ENCODE results near the gene LDB2.
"Not testable (repeated sequence)": the region's sequence is repeated elsewhere in the genome, so short reads cannot be mapped to it uniquely, and the experiment has no call there.

LDB2 gene
- 0 reads per million in 2 experiments for total RNA-seq

DNA sequence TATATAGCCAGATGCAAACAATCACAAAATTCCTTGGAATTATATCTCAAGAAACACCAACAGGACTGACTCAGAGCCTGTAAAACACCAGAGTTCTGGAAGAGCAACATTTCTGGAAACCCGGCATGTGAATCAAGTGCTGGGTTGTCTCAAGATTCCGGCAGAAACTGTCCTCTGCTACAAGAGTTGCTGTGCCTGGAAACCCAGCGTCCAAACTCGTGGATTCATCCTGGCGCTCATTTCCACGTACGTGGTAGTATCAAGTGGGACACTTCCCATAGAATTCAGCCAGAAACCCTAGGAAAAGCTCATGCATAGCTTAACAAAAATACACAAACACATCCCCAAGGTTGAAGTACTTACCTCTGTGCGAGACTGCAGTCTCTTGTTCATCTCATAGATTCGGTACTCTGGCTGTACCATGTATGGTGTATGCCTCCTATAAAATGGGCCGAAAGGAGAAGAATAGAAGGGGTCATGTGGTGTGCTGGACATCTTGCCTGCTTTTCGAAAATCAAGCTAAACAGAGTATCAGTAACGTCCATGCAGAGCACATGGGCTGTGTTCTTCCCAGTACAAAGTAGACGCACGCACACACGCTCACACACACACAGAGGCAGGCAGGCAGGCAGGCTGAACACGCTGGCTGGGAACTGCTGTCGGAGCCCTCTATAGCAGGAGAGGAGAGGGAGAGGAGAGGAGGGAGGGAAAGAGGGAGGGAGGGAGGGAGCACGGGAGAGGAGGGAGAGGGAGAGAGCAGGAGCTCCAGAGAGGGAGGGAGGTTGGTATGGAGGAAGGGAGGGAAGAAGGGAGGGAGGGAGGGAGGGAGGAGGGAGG lies at the start of gene LDB2:
Gene LDB2 (minus strand): TSS at position 655 of the 837 bp plus-strand sequence.
- DNase-seq (ENCODE audit: low read depth): no peak

DNA sequence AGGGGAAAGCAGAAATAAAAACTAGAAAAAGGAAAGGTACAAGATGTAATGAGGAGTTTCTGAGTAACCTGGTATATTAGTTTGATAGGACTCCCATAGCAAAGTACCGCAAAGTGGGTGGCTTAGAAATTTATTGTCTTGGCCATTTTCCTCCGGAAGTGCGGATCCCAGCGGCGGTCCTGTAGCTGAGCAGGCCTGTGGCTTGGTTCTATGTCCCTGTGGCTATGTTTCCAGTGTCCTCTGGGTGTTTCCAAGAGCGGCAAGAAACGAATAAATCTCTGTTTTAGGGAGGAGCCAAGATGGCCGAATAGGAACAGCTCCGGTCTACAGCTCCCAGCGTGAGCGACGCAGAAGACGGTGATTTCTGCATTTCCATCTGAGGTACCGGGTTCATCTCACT lies 44.0 kb upstream of the LDB2 start:
- no peak for DNase-seq (ENCODE audit: low read depth)

DNA sequence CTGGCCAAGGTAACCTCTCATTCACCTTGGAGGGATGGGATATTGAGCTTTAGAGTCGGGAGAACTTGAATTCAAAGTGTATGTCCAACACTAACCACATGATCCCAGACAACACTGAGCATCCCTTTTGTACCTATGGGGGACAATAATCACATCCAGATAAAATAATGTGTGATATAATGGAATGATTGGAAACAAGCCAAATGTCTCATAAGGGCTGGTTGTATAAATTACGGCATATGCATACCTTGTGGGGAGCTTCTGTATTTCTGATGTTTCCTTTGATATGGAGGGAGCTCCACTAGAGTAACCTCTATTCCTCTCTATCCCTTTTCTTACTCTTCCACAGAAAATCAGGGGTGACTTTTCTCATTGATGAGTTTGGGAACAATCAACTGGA lies 40.7 kb upstream of the LDB2 start:
- no peak for DNase-seq (ENCODE audit: low read depth)

DNA sequence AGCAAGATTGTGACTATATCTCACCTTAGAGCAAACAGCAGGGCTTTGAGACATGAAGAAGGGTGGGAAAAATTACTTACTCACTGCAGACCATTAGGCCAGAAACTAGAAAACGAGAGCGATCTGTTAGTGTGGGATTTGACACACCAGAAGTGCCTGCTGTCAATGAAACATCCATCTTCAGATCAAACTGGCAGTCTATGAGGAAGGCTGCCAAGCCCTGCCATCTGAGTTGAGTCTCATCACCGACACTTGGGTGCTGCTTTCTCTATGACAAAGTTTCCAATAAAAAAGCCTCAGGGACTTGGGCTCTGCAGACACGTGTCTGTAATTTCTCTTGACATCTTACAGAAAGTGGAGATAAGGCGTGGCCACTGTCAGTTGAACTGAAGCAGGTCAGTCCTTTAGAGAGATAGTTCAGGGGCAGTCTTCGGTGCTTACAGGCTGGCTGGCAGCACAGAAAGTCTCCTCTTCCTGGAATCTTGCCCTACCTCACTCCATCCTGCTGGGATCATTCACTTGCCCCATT lies 40.1 kb upstream of the LDB2 start:
- DNase-seq (ENCODE audit: low read depth): no peak

DNA sequence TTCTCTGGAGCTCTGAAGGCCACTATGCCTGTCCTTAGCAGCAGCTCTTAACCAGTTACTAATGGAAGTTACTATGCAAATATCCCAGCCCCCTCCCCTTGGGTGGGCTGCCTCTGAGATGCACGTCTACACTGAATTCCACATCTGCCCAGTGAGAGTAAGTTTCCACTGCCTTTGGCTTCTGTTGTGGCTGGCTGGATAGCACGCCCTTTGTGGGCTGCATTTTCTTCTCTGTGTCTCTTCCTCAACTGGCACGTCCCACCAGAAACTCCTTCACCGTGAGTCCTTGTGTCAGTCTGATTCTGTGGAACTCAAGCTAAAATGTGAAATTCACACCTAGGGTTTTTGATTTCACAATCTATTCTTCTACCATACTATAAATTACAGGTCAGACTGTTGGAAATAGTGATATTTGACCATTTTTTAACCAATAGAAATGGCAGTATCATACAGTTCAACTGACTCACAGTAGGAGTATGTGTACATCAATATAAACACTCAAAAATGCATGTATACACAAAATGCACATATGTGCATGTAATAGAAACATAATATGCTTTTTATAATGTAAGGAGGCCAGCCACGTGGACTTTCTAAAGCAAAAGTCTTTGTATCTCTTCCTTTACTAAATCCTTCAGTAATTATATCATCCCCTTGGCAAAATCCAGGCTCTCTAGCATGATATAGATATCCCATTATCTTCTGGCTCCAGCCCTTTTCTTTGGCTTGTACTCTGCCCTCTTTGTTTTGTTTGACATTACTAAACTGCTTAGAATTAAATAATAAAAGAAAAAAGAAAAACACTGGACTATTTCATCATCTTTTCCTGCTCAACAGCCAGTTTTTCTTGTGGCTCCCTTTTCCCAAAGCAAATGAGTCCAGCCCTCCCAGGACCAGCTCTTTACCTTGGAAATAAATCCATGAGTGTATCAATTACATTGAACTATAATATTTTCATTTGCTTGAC lies 33.2 kb upstream of the LDB2 start:
- DNase-seq (ENCODE audit: low read depth): no peak

DNA sequence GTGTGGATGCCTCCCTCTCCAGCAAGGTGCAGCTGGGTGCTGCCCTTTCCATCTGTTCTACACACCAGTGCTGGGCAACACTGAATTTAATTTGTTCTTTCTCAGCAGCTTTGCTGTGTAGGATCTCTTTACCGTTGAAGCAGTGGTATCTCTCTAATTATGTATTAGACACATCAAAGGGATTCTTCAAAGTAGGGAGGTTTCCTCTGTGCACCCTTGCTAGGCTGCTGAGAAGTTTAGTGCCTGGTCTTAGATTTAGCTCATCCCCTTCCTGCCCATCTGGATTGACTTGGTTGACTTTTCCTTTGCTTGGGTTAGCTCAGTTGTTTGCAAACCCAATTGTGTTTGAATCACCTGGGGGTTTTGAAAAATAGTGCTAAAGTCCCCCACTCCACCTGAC lies 27.8 kb upstream of the LDB2 start:
- no peak for DNase-seq (ENCODE audit: low read depth)

DNA sequence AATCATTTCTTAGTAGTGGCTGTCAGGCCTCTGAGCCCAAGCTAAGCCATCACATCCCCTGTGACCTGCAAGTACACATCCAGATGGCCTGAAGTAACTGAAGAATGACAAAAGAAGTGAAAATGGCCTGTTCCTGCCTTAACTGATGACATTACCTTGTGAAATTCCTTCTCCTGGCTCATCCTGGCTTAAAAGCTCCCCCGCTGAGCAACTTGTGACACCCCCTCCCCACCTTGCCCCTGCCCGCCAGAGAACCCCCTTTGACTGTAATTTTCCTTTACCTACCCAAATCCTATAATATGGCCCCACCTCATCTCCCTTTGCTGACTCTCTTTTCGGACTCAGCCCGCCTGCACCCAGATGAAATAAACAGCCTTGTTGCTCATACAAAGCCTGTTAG lies 20.3 kb upstream of the LDB2 start:
- DNase-seq (ENCODE audit: low read depth): not testable (repeated sequence)

DNA sequence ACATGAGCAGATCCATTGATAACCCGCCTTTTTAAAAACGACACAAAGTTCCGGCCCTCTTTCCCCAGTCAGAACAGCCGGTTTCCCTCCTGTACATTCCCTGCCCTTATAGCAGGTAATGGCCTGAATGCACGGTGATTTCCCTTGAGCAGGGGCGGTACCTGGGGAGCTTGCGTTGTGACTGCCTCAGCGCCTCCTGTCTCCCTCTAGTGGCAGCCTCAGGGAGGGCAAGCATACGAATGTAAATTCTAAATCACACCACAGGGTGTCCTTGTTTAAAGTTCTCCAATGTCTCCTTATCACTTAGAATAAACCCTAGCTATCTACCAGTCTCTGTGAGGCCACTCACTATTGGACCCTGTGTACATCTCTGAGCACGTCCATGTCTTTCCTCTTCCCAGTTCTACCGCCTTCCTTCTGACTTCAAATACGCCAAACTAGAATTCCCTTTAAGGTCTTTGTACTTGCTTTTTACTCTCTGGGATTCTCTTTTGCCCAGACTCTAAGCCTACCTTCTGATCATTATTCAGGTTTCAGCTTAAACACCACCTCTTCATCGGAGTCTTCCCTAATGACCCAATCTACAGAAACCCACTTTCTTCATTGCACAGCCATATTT lies 18.4 kb upstream of the LDB2 start:
- DNase-seq (ENCODE audit: low read depth): peak; percentile 30

DNA sequence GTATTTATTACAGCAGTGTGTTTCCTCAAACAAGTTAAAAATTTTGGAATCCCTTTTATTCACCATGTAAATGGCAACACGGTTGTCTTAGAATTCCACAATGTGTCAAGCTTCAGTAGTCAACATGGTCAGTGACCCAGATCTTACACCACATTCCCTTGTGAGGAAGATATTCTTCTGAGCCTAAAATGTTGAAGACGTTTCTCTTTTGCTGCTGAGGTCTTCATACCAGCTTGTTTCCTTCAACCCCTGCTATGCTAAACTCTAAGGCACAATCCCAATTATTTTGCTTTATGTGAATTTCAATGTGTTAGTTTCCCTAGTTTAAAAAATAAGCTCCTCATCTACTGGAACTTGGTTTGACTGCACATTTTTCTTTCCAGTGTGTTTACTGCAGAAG lies 17.6 kb upstream of the LDB2 start:
- no peak for DNase-seq (ENCODE audit: low read depth)

DNA sequence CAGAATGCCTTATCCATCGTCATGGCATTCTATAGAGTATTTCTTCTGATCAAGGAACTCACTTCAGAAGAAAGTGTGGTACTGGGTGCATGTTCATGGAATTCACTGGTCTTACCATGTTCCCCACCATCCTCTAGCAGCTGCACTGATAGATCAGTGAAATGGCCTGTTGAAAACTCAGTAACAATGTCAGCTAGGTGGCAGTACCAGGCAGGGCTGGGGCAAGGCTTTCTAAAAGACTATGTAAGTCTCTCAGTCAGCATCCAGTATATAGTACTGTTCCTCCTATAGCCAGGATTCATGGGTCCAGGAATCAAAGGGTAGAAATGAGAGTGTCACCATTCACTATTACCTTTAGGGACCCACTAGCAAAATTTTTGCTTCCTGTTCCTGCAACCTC lies 15.8 kb upstream of the LDB2 start:
- no peak for DNase-seq (ENCODE audit: low read depth)

DNA sequence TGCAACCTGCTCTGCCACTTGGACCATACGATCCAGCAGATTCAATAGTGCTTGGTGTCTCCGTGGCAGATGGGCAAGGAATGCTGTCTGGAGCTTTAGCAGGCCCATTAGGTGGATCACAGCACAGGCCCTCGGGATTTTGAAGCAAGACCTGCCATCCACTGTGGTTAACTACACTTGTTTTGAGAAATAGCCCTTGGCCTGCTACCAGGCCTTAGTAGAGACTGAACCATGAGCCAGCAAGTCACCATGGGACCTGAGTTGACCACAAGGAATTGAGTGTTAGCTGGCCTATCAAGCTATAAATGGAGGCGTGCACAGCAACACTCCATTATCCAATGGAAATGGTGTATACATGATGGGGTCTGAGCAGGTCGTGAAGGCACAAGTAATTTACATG lies 14.5 kb upstream of the LDB2 start:
- DNase-seq (ENCODE audit: low read depth): no peak

DNA sequence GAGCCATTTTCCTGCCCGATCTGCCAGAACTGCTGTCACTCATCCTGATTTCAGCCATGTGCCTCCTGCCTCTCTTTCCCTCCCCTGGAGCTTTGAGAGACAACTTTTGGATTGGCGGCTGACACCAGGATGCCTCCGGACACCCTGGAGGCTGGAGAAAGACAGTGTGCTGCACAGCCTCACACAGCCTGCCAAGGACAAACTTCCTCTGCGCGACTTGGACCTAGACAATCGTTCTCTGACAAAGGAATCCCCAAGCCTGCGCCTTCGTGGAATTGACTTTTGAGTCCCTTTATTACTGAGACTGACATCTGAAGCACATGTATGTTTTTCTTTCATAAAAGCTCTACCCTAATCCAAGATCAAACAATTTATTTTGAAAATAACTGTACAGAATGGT lies 10.8 kb upstream of the LDB2 start:
- no peak for DNase-seq (ENCODE audit: low read depth)

DNA sequence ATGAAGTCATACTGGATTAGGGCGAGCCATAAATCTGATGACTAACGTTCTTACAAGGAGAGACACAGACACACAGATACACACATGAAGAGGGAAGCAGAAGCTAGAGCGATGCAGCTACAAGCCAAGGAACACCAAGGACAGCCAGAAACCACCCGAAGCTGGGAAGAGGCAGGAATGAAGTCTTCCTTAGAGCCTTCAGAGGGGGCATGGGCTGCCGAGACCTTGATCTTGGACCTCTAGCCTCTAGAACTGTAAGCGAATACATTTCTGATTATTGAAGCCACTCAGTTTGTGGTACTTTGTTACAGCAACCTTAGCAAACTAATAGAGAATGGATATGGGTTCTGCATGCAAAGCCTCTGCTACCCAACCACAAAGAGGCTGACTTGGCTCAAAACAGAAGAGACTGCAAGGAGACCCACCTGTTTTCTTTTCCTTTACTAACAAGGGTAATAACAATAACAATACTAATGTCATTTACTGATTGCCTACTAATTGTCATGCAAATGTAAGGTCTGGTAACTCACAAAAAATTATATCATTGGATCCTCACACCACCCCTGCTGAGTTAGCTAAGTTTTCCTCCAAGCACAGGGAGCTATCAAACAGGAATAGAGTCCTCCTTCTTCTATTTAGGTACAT lies 10.1 kb upstream of the LDB2 start:
- DNase-seq (ENCODE audit: low read depth): no peak

DNA sequence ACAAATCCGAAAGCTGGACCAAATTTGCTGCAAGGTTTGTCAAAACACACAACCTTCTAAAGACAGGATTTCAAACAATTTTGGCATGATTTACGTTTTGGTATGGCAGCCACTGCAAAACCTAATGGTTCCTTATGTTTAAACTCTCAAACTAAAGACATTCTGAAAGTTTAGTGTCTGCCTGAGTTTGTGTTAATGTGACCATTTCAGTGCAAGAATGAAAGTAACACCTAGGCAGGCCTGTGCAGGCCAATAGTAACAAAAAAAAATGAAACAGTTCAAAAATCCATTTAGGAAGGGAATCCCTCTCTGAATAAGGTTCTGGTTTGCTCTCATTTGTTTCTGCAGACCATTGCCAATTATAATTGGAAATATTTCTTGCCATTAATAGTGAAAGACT lies 1.9 kb upstream of the LDB2 start:
- DNase-seq (ENCODE audit: low read depth): no peak

DNA sequence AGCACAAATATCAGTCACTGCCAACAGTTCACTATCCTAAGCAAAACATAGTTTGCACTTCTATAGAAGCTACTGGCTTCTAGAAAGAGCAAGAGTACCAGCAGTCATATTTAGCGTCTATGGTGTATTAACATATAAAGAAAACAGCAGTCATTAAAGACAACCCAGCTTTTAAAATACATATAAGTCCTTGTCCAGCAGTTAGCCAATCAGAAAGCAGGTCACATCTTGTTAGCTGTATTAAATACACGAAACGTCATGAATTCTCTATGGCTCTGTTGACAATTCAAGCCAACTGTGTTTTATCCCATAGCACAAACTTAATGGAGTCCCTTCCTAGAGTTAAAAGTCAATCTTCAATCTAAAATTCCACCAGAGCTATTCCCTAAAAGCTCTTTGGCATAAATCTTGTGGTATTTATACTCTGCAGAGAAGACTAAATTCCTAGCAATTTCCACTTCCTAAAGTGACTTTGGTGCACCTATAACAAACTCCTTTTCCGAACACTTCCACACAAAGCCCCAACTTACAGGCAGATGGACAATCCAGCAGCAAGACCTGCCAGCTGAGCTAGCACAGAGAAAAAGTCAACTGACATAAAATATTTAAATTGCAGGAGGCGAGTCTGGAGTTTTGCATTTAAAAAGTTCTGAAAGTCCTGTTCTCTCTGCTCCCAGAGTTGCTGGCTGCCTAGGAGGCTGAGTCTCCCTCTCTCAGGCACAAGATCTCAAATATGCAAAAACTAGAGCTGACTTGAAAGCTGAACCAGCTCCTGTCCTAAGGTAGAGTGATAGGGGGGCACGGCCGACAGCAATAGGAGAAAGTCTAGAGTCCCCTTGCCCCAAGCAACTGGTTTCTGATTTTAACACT lies 1.3 kb downstream of the LDB2 start:
- DNase-seq (ENCODE audit: low read depth): no peak

DNA sequence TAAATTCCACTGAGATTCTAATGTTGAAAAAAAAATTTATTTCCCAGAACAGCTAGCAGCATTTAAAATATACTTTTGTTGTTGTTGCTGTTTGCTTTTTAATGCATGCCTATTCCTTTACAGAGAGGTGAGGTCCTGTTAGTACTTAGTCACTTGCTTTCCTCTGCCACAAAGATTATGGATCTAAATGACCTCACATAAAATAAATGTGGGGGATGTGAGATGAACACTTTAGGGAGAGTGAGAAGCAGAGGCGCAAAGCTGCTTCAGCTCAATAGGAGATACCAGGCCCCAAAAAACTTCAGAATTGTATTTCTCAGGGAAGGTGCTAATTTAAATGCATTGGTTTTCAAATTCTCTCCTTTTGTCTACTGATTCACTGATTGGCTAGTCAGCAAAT lies 4.0 kb downstream of the LDB2 start:
- no peak for DNase-seq (ENCODE audit: low read depth)

DNA sequence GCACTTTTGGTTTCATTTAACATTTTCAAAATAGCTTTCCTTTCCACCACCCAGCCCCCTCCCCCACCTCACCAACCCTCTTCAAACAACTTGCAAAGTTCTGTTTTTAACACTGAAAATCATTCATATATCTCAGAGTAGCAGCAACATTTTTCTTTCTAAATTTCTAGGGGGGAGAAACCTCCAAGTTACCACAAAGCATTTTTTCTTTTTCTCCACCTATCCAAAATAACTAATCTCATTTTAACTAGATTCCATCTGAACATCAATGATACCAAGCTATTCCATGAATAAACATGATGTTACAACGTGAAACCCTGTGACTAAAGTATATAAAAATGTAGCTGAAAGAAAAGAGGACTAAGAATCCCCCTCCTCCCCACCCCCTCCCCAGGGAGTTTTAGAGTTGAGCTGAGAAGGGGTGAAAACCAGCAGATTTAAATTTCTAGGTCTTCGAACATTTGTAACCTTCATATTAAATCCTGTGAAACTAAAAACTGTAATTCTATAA lies 5.2 kb downstream of the LDB2 start:
- DNase-seq (ENCODE audit: low read depth): no peak

DNA sequence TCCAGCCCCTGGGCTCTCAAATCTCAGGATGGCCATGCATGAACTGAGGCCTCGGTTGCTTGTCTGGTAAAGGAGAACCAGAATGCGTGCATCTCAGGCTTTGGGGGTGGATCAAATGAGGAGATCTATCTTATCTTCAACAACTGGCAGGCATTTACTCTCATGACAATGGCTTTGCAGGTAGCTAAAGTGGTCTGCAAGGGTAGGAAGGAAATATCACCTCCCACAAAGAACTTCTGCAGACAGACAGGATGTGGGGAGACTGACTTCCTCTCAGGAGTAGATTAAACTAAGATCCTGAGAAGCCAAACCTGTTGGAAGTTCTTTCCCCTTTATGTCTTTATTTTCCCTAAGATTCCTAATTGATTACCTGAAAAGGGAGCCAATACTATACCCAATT lies 7.8 kb downstream of the LDB2 start:
- no peak for DNase-seq (ENCODE audit: low read depth)

DNA sequence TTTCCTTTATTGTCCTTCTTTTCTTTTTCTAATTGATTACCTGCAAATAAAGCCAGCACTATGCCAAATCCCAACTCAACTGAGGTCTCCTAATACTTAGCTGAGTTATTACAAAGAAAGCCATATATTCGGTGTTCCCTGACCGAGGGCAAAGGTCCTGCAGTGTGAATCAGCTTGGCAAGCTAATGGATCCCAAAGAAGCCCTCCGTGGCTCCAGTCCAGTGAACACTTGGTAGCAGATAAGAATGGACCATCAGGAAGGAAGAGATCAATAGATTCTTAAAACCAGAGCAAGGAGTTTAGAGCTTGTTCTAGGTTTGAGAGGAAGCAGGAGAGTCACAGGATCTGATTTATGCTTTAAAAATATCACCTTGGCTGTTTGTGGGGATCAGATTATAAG lies 8.5 kb downstream of the LDB2 start:
- no peak for DNase-seq (ENCODE audit: low read depth)

DNA sequence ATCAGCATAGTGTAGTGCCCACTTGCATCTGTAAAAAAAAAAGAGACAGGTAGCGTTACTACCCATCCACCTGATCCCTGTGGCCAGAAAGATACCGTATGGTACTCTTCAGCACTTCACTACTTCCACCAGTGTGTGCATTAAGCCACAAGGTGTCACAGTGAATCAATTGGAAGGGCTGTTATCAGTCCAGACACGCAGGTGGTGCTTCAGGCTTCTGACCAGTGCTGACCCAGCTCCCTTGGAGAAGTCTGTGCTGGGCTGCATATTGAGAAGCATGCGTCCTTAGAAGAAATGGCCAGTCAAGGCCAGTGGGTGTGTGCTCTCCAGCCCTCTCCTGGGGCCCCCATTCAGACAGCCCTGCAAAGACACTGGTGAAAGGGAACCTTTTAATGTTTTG lies 10.6 kb downstream of the LDB2 start:
- no peak for DNase-seq (ENCODE audit: low read depth)
